ENCODE results near the gene MTMR2.

Gene MTMR2

GRCh38 chr11:95912902-95913560 is 10.9 kb downstream of the MTMR2 start:
- DNase-seq (ENCODE audit: low read depth, low spot score), result no peak
- no peak for TF ChIP-seq CTCF (IDR thresholded peaks at IDR 0.05; ENCODE audit: insufficient read depth, low read length, missing control alignments)
- ChIA-PET POLR2A (no interaction called here), CTCF (no interaction called here)
- H3K4me3 ChIP-seq (ENCODE audit: low read depth, low read length), result no peak overlapping the region

- H3K4me3 ChIP-seq (ENCODE audit: low read depth, low read length), result no peak overlapping the region
- ChIA-PET CTCF (interaction anchor here (1.0 to 1.5 kb wide), 3 partner anchors 9 to 143 kb away, joined by 3 to 4 read pairs (median 3); no protein-coding TSS in a partner anchor), POLR2A (no interaction called here)
- no peak for DNase-seq (ENCODE audit: low read depth, low spot score)
- TF ChIP-seq CTCF (IDR thresholded peaks at IDR 0.05; ENCODE audit: insufficient read depth, low read length, missing control alignments), result no peak
These were observed 12.5 kb downstream of the MTMR2 start for GRCh38 chr11:95911369-95911759.

- CTCF ChIA-PET, result interaction anchor here (1.0 to 1.5 kb wide), 3 partner anchors 8 to 144 kb away, joined by 3 to 4 read pairs (median 3); no protein-coding TSS in a partner anchor
- POLR2A ChIA-PET, result no interaction called here
- no peak overlapping the region for H3K4me3 ChIP-seq (ENCODE audit: low read depth, low read length)
- no peak for TF ChIP-seq CTCF (IDR thresholded peaks at IDR 0.05; ENCODE audit: insufficient read depth, low read length, missing control alignments)
- no peak for DNase-seq (ENCODE audit: low read depth, low spot score)
These were observed 13.1 kb downstream of the MTMR2 start for GRCh38 chr11:95910638-95911368.

- ChIA-PET CTCF (no interaction called here), POLR2A (no interaction called here)
- DNase-seq (ENCODE audit: low read depth, low spot score), result no peak
- H3K4me3 ChIP-seq (ENCODE audit: low read depth, low read length), result no peak overlapping the region
- no peak for TF ChIP-seq CTCF (IDR thresholded peaks at IDR 0.05; ENCODE audit: insufficient read depth, low read length, missing control alignments)
These were observed 15.1 kb downstream of the MTMR2 start for GRCh38 chr11:95908826-95909225.

GRCh38 chr11:95907476-95907875 is 16.4 kb downstream of the MTMR2 start:
- no peak overlapping the region for H3K4me3 ChIP-seq (ENCODE audit: low read depth, low read length)
- TF ChIP-seq CTCF (IDR thresholded peaks at IDR 0.05; ENCODE audit: insufficient read depth, low read length, missing control alignments), result no peak
- ChIA-PET CTCF (interaction anchor here (0.6 to 1.2 kb wide), 2 partner anchors 25 to 436 kb away, joined by 3 read pairs; partner anchors contain the start of gene MAML2), POLR2A (no interaction called here)
- no peak for DNase-seq (ENCODE audit: low read depth, low spot score)

- no peak for DNase-seq (ENCODE audit: low read depth, low spot score)
- CTCF ChIA-PET, result no interaction called here
- no peak overlapping the region for H3K4me3 ChIP-seq (ENCODE audit: low read depth, low read length)
These were observed 19.8 kb downstream of the MTMR2 start for GRCh38 chr11:95904009-95904650.

More at GRCh38 chr11:95904009-95904650, 19.8 kb downstream of the MTMR2 start:
- TF ChIP-seq CTCF (IDR thresholded peaks at IDR 0.05; ENCODE audit: insufficient read depth, low read length, missing control alignments), result no peak
- POLR2A ChIA-PET, result no interaction called here
